Natural killer cell (primary cell): ENCODE data around the gene ITIH3. TPM values are rescaled to one million over a fixed set of nuclear protein-coding genes. Genes with fewer than 3 reads are reported as not detected.

Experiments
- ATAC-seq, 3 donors: fragments of 150-1000 bp in 2 of 3; fragments of 200-7000 bp in 1 of 3; cut with Tn5 transposase; 1 replicate in 1 of 3; 2 replicates in 2 of 3; pipeline ENCODE4 v1.10.0; 2021; ENCODE audit warnings: mild to moderate bottlenecking in 2 of 3, moderate library complexity in 2 of 3
- DNase-seq, 2 donors: peaks; one replicate each; pipeline versions ENCODE4 v3.0.0 to v3.0.0-alpha.2; 2013 to 2021; ENCODE audit warnings: mixed read lengths in 1 of 2
- H3K27ac ChIP-seq: one replicate; pipeline ENCODE4 v1.5.1; 2013; ENCODE audit warnings: mild to moderate bottlenecking, low read length
- H3K27me3 ChIP-seq: one replicate; pipeline ENCODE4 v1.6.1; 2013; ENCODE audit warnings: low read length; ENCODE audit not compliant: control insufficient read depth, insufficient read depth
- H3K36me3 ChIP-seq: one replicate; pipeline ENCODE4 v1.6.1; 2013; ENCODE audit warnings: low read length; ENCODE audit not compliant: control insufficient read depth, insufficient read depth
- H3K4me1 ChIP-seq: one replicate; pipeline ENCODE4 v1.6.1; 2013; ENCODE audit warnings: low read length; ENCODE audit not compliant: control insufficient read depth, insufficient read depth
- H3K4me3 ChIP-seq: one replicate; pipeline ENCODE4 v1.5.1; 2013; ENCODE audit warnings: low read length
- H3K9me3 ChIP-seq: one replicate; pipeline ENCODE4 v1.6.1; 2013; ENCODE audit warnings: low read length; ENCODE audit not compliant: control insufficient read depth, insufficient read depth
- H3K27ac Mint-ChIP-seq, 2 donors: one replicate each; pipeline ENCODE4 v1.8.0; 2022; ENCODE audit warnings: mild to moderate bottlenecking in 2 of 2, mixed read lengths in 2 of 2, moderate library complexity in 1 of 2
- H3K27me3 Mint-ChIP-seq, 2 donors: one replicate each; pipeline ENCODE4 v1.8.0; 2022; ENCODE audit warnings: low read depth in 2 of 2, mixed read lengths in 2 of 2
- H3K36me3 Mint-ChIP-seq: one replicate; pipeline ENCODE4 v1.8.0; 2022; ENCODE audit warnings: mixed read lengths
- H3K4me1 Mint-ChIP-seq, 2 donors: one replicate each; pipeline ENCODE4 v1.8.0; 2022; ENCODE audit warnings: mixed read lengths in 2 of 2
- H3K4me3 Mint-ChIP-seq: one replicate; pipeline ENCODE4 v1.8.0; 2022; ENCODE audit warnings: mild to moderate bottlenecking, moderate library complexity, mixed read lengths
- H3K9me3 Mint-ChIP-seq, 2 donors: one replicate each; pipeline ENCODE4 v1.8.0; 2022; ENCODE audit warnings: mixed read lengths in 2 of 2
- WGBS: methylation state at CpG from one replicate; pipeline ENCODE4 v1.1.7; 2013; ENCODE audit warnings: missing lambda C conversion rate; ENCODE audit not compliant: insufficient coverage; 5-methylcytosine and 5-hydroxymethylcytosine counted together
- intact Hi-C: fragments of 100-400 bp; cut with micrococcal nuclease; formaldehyde crosslinking; loops from one replicate; pipeline ENCODE4 v1.14.2; 2022
- total RNA-seq, 4 donors: library from RNA; stranded (reverse); fragments of 120-200 nt in 1 of 4; gene quantifications; one replicate each; pipeline versions ENCODE4 v1.2.3 to v1.2.4, GENCODE V29; 2013 to 2022
- TF ChIP-seq, protein P1 (sequence below): fragments of 200-600 bp; IDR thresholded peaks from one replicate; pipeline ENCODE4 v1.8.0; 2022; ENCODE audit warnings: antibody characterized with exemption

ITIH3 gene
- total RNA-seq, 3 donors from 2014 or later (not counting 1 experiment from before 2014, with no cell fraction given), result not detected

DNA sequence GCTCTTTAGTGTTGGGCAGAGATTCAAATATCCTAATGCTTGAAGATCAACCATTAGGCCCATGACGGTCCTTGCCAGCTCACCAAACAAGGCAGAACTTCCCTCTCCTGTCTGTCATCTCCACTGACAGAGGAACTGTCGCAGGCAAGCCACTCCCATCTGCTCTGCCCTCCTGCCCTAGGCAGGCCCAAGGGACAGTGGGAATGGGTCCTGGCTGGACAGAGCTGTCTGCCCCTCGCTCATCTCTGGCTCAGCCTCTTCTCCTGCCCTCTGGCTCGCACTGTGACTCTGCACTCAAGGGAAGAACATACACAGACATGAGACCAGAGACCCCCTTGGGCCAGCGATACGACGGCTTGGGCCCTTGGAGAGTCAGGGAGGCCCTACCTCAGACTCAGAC is 47.8 kb downstream of the ITIH3 start:
- no peak for ATAC-seq
- Mint-ChIP-seq H3K9me3 (no peaks in the 10 kb centered on the region), H3K4me1 (peaks cover 39 to 54% of the 10 kb centered on the region in 2 donors), H3K4me3 (no peak overlapping the region), H3K27me3 (no peaks in the 10 kb centered on the region), H3K27ac (no peak overlapping the region), H3K36me3 (peaks cover 4% of the 10 kb centered on the region)
- H3K4me3 ChIP-seq, result no peak overlapping the region
- no peaks in the 10 kb centered on the region for H3K9me3 ChIP-seq
- WGBS, result 81% methylated on average over 7 of the region's 7 CpGs
- peaks cover 48% of the 10 kb centered on the region for H3K4me1 ChIP-seq
- peaks cover 16% of the 10 kb centered on the region for H3K36me3 ChIP-seq
- H3K27ac ChIP-seq, result no peak overlapping the region
- H3K27me3 ChIP-seq, result no peaks in the 10 kb centered on the region
- intact Hi-C loops, result loop anchor here (10.0 kb wide), 1 partner anchor 92 kb away; no protein-coding TSS in a partner anchor
- DNase-seq, result no peak
- TF ChIP-seq, protein P1, sequence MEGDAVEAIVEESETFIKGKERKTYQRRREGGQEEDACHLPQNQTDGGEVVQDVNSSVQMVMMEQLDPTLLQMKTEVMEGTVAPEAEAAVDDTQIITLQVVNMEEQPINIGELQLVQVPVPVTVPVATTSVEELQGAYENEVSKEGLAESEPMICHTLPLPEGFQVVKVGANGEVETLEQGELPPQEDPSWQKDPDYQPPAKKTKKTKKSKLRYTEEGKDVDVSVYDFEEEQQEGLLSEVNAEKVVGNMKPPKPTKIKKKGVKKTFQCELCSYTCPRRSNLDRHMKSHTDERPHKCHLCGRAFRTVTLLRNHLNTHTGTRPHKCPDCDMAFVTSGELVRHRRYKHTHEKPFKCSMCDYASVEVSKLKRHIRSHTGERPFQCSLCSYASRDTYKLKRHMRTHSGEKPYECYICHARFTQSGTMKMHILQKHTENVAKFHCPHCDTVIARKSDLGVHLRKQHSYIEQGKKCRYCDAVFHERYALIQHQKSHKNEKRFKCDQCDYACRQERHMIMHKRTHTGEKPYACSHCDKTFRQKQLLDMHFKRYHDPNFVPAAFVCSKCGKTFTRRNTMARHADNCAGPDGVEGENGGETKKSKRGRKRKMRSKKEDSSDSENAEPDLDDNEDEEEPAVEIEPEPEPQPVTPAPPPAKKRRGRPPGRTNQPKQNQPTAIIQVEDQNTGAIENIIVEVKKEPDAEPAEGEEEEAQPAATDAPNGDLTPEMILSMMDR, result no peak

DNA sequence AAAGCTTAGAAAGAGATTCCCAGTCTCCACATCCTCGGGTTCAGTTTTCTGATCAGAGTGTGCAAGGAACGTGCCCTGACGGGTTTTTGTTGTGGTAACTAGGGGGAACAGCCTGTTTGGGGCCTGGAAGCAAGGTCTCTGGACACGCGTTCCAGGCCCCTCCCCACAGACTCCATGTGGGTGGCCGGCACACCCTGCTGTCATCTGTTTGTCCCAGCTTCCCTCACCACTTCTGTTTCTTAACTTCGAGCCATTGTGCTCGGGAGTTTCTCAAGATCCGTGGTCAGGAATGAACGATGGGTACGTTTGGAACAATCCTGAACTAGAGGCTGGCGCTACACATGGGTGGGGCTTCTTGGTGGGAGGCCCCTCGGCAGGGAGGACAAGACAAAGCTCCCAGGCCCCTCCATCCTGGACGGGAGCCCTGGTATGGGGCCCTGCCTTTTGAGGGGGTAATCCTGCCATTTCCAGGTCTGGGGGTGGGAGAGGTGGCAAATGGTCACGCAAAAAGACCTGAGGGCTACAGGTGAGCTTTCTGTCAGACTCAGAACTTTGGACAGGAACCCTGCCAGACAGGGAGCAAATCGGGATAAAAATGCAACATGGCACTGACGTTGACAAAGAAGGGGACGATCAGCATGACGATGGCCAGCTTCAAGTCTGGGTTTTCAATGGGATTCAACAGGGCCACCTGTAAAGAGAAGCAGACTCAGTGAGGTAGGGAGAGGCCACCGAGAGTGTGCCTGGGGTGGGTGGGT is 48.7 kb downstream of the ITIH3 start:
- H3K27ac Mint-ChIP-seq, result no peak overlapping the region
- intact Hi-C loops, result loop anchor here (10.0 kb wide), 1 partner anchor 92 kb away; no protein-coding TSS in a partner anchor

DNA sequence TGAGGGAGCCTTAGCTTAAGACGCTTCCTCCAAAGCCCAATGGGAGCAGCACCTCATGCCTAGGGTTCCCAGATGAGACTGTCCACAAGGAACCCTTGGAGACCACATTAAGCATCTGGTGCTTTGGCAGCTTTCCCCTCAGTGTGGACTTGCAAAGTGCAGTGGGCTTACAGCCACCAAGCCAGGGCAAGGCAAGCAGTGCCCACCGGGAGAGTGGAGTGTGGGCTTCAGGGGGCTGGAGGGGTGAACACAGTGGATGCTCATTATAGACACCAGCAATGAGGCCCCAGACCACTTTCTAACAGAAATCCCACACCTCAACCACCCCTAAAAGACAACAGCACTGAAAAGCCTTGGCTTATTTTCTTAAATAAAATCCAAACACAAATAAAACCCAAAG is 49.3 kb downstream of the ITIH3 start:
- intact Hi-C loops, result loop anchor here (10.0 kb wide), 1 partner anchor 91 kb away; no protein-coding TSS in a partner anchor
- H3K36me3 ChIP-seq, result peaks cover 30% of the 10 kb centered on the region

More for the DNA sequence above, 48.7 kb downstream of the ITIH3 start:
- DNase-seq (no peak), ATAC-seq (no peak)
- Histone ChIP-seq H3K4me1 (peaks cover 40% of the 10 kb centered on the region), H3K36me3 (peaks cover 24% of the 10 kb centered on the region), H3K27me3 (no peaks in the 10 kb centered on the region), H3K4me3 (no peak overlapping the region), H3K27ac (no peak overlapping the region), H3K9me3 (no peaks in the 10 kb centered on the region)
- TF ChIP-seq, protein P1, result no peak
- H3K4me1 Mint-ChIP-seq, result peaks cover 32 to 46% of the 10 kb centered on the region in 2 donors
- no peaks in the 10 kb centered on the region for H3K27me3 Mint-ChIP-seq
- WGBS, result 85% methylated on average over 20 of the region's 20 CpGs
- no peak overlapping the region for H3K4me3 Mint-ChIP-seq
- no peaks in the 10 kb centered on the region for H3K9me3 Mint-ChIP-seq
- H3K36me3 Mint-ChIP-seq, result peaks cover 9% of the 10 kb centered on the region

More for the DNA sequence above, 49.3 kb downstream of the ITIH3 start:
- no peaks in the 10 kb centered on the region for H3K9me3 ChIP-seq
- Mint-ChIP-seq H3K27ac (no peak overlapping the region), H3K4me3 (no peak overlapping the region), H3K9me3 (no peaks in the 10 kb centered on the region), H3K36me3 (peaks cover 9% of the 10 kb centered on the region), H3K27me3 (no peaks in the 10 kb centered on the region), H3K4me1 (peaks cover 26 to 40% of the 10 kb centered on the region in 2 donors)
- H3K4me1 ChIP-seq, result peaks cover 34% of the 10 kb centered on the region
- no peaks in the 10 kb centered on the region for H3K27me3 ChIP-seq
- WGBS, result 93% methylated on average over 2 of the region's 2 CpGs
- TF ChIP-seq, protein P1, result no peak
- no peak overlapping the region for H3K4me3 ChIP-seq
- ATAC-seq, result no peak
- no peak for DNase-seq
- H3K27ac ChIP-seq, result no peak overlapping the region
